Lower leg skin (tissue), 4 donors: ENCODE results near the gene COL19A1. TPM values are rescaled to one million over a fixed set of nuclear protein-coding genes. Genes with fewer than 3 reads are reported as not detected.
"Not testable (repeated sequence)": the region's sequence is repeated elsewhere in the genome, so short reads cannot be mapped to it uniquely, and the experiment has no call there.

Source experiments
- DNase-seq, 2 donors: peaks; one replicate each; pipeline ENCODE4 v3.0.0-alpha.2; 2019; ENCODE audit warnings: low spot score in 2 of 2
- H3K4me3 ChIP-seq: fragments of 200-600 bp; sonication (generic); 2 replicates; pipeline ENCODE4 v1.5.1; 2017; ENCODE audit warnings: mild to moderate bottlenecking, low read depth; ENCODE audit not compliant: poor library complexity, severe bottlenecking
- CTCF ChIP-seq, 3 donors: fragments of 450-650 bp; IDR thresholded peaks; one replicate each; pipeline ENCODE4 v1.5.1; 2016; ENCODE audit warnings: antibody characterized with exemption in 3 of 3, mild to moderate bottlenecking in 3 of 3, moderate library complexity in 2 of 3
- POLR2A ChIP-seq, 2 donors: fragments of 450-650 bp; IDR thresholded peaks; one replicate each; pipeline ENCODE4 v1.6.1; 2016 to 2017; ENCODE audit warnings: antibody characterized with exemption in 2 of 2, mild to moderate bottlenecking in 1 of 2, moderate library complexity in 1 of 2
- WGBS, 2 donors: methylation state at CpG; one replicate each; pipeline ENCODE4 v1.1.5; 2018; 5-methylcytosine and 5-hydroxymethylcytosine counted together
- intact Hi-C: fragments of 100-400 bp; cut with DNase I; formaldehyde crosslinking; loops from one replicate; pipeline ENCODE4 v1.15.0; 2023; ENCODE audit warnings: low total_unique reads
- total RNA-seq, 4 donors: library from RNA; depleted of rRNA; stranded (reverse); fragments of >200 nt; gene quantifications; one replicate each; pipeline ENCODE4 v1.1.0, GENCODE V29; 2016

Gene COL19A1
- total RNA-seq, 4 donors from 2014 or later: 0.12 to 0.19 TPM; not detected in 2

- intact Hi-C loops: no loop called here
- TF ChIP-seq POLR2A (IDR thresholded peaks at IDR 0.05): no peak
- no peak for TF ChIP-seq CTCF (IDR thresholded peaks at IDR 0.05)
- no peak overlapping the region for H3K4me3 ChIP-seq
- 94 to 96% methylated on average over 1 of the region's 1 CpG for WGBS, 2 donors
- DNase-seq: no peak
These were observed 45.9 kb upstream of the COL19A1 start for GRCh38 chr6:69820438-69820837.

GRCh38 chr6:69824355-69824754, 42.0 kb upstream of the COL19A1 start:
- intact Hi-C loops, H3K4me3 ChIP-seq, DNase-seq: not testable (repeated sequence)
- 76 to 82% methylated on average over 5 of the region's 5 CpGs for WGBS, 2 donors

- H3K4me3 ChIP-seq: no peak overlapping the region
- WGBS, 2 donors: 96 to 100% methylated on average over 1 of the region's 1 CpG
- no peak for DNase-seq
- intact Hi-C loops: no loop called here
- no peak for TF ChIP-seq POLR2A (IDR thresholded peaks at IDR 0.05)
- no peak for TF ChIP-seq CTCF (IDR thresholded peaks at IDR 0.05)
These were observed 40.5 kb upstream of the COL19A1 start for GRCh38 chr6:69825904-69826303.

- DNase-seq: no peak
- WGBS, 2 donors: 40 to 59% methylated on average over 2 of the region's 2 CpGs
- no peak for TF ChIP-seq CTCF (IDR thresholded peaks at IDR 0.05)
- no peak for TF ChIP-seq POLR2A (IDR thresholded peaks at IDR 0.05)
- no peak overlapping the region for H3K4me3 ChIP-seq
- intact Hi-C loops: no loop called here
These were observed 39.0 kb upstream of the COL19A1 start for GRCh38 chr6:69827276-69827893.

GRCh38 chr6:69832558-69832957, 33.8 kb upstream of the COL19A1 start:
- intact Hi-C loops: no loop called here
- no peak overlapping the region for H3K4me3 ChIP-seq
- TF ChIP-seq CTCF (IDR thresholded peaks at IDR 0.05): no peak
- no peak for TF ChIP-seq POLR2A (IDR thresholded peaks at IDR 0.05)
- no peak for DNase-seq

- no peak for DNase-seq
- no peak for TF ChIP-seq POLR2A (IDR thresholded peaks at IDR 0.05)
- no peak for TF ChIP-seq CTCF (IDR thresholded peaks at IDR 0.05)
- no peak overlapping the region for H3K4me3 ChIP-seq
- WGBS, 2 donors: 7 to 10% methylated on average over 5 of the region's 5 CpGs
- intact Hi-C loops: no loop called here
These were observed 30.8 kb upstream of the COL19A1 start for GRCh38 chr6:69835414-69836179.
